Activated naive CD8-positive, alpha-beta T cell treated with anti-CD3 and anti-CD28 coated beads for 36 hours (primary cell): Measurements from ENCODE around the gene BCL10. TPM values are rescaled to one million over a fixed set of nuclear protein-coding genes. Genes with fewer than 3 reads are reported as not detected.

ENCODE experiments used
- DNase-seq: peaks from one replicate; pipeline ENCODE4 v3.0.0; 2021
- H3K27ac Mint-ChIP-seq: one replicate; pipeline ENCODE4 v1.8.0; 2022; ENCODE audit warnings: mild to moderate bottlenecking, moderate library complexity, mixed read lengths
- H3K27me3 Mint-ChIP-seq: one replicate; pipeline ENCODE4 v1.8.0; 2022; ENCODE audit warnings: mild to moderate bottlenecking, mixed read lengths
- H3K36me3 Mint-ChIP-seq: one replicate; pipeline ENCODE4 v1.8.0; 2021; ENCODE audit warnings: mild to moderate bottlenecking, mixed read lengths
- H3K4me1 Mint-ChIP-seq: one replicate; pipeline ENCODE4 v1.8.0; 2021; ENCODE audit warnings: mixed read lengths
- H3K4me3 Mint-ChIP-seq: one replicate; pipeline ENCODE4 v1.8.0; 2022; ENCODE audit warnings: mild to moderate bottlenecking, moderate library complexity, mixed read lengths
- H3K9me3 Mint-ChIP-seq: one replicate; pipeline ENCODE4 v1.8.0; 2022; ENCODE audit warnings: mixed read lengths
- total RNA-seq, 2 experiments: library from RNA; stranded (reverse); gene quantifications; one replicate each; pipeline ENCODE4 v1.2.3, GENCODE V29; 2021

The BCL10 gene
- total RNA-seq, 2 experiments from 2014 or later = 27.5 to 29.0 TPM

- no peaks in the 10 kb centered on the region for H3K9me3 Mint-ChIP-seq
- no peak for DNase-seq
- H3K36me3 Mint-ChIP-seq = no peaks in the 10 kb centered on the region
- no peak overlapping the region for H3K4me3 Mint-ChIP-seq
- H3K27ac Mint-ChIP-seq = no peak overlapping the region
- H3K27me3 Mint-ChIP-seq = no peaks in the 10 kb centered on the region
- H3K4me1 Mint-ChIP-seq = no peaks in the 10 kb centered on the region
Observed at GRCh38 chr1:85225624-85226380, 50.6 kb downstream of the BCL10 start.

- Mint-ChIP-seq H3K9me3 (no peaks in the 10 kb centered on the region), H3K27ac (no peak overlapping the region), H3K4me1 (no peaks in the 10 kb centered on the region), H3K4me3 (no peak overlapping the region), H3K36me3 (no peaks in the 10 kb centered on the region), H3K27me3 (no peaks in the 10 kb centered on the region)
- no peak for DNase-seq
Observed at GRCh38 chr1:85224734-85225623, 51.5 kb downstream of the BCL10 start.

GRCh38 chr1:85224295-85224694 lies 52.1 kb downstream of the BCL10 start:
- no peak overlapping the region for H3K27ac Mint-ChIP-seq

GRCh38 chr1:85223334-85223733 lies 53.1 kb downstream of the BCL10 start:
- Mint-ChIP-seq H3K4me1 (no peaks in the 10 kb centered on the region), H3K9me3 (no peaks in the 10 kb centered on the region), H3K36me3 (no peaks in the 10 kb centered on the region), H3K4me3 (no peak overlapping the region), H3K27me3 (no peaks in the 10 kb centered on the region), H3K27ac (no peak overlapping the region)
- no peak for DNase-seq

More at GRCh38 chr1:85224295-85224694, 52.1 kb downstream of the BCL10 start:
- Mint-ChIP-seq H3K4me3 (no peak overlapping the region), H3K36me3 (no peaks in the 10 kb centered on the region), H3K9me3 (no peaks in the 10 kb centered on the region), H3K4me1 (no peaks in the 10 kb centered on the region), H3K27me3 (no peaks in the 10 kb centered on the region)
- no peak for DNase-seq

- no peaks in the 10 kb centered on the region for H3K9me3 Mint-ChIP-seq
- no peak for DNase-seq
- H3K4me3 Mint-ChIP-seq = no peak overlapping the region
- H3K36me3 Mint-ChIP-seq = no peaks in the 10 kb centered on the region
- no peaks in the 10 kb centered on the region for H3K4me1 Mint-ChIP-seq
- H3K27ac Mint-ChIP-seq = no peak overlapping the region
- peaks cover 16% of the 10 kb centered on the region for H3K27me3 Mint-ChIP-seq
Observed at GRCh38 chr1:85220756-85221201, 55.7 kb downstream of the BCL10 start.

GRCh38 chr1:85219853-85220610 lies 56.4 kb downstream of the BCL10 start:
- DNase-seq = no peak
- H3K27me3 Mint-ChIP-seq = peaks cover 20% of the 10 kb centered on the region
- no peak overlapping the region for H3K4me3 Mint-ChIP-seq
- no peaks in the 10 kb centered on the region for H3K36me3 Mint-ChIP-seq
- no peaks in the 10 kb centered on the region for H3K9me3 Mint-ChIP-seq
- H3K4me1 Mint-ChIP-seq = no peaks in the 10 kb centered on the region
- H3K27ac Mint-ChIP-seq = no peak overlapping the region

GRCh38 chr1:85216697-85217096 lies 59.7 kb downstream of the BCL10 start:
- Mint-ChIP-seq H3K4me3 (no peak overlapping the region), H3K4me1 (no peaks in the 10 kb centered on the region), H3K27me3 (peaks cover 27% of the 10 kb centered on the region), H3K27ac (no peak overlapping the region), H3K36me3 (no peaks in the 10 kb centered on the region), H3K9me3 (no peaks in the 10 kb centered on the region)
- no peak for DNase-seq

Other genes starting within 250 kb of the BCL10 start
- gene MCOLN3, start 228.1 kb downstream of the BCL10 start, total RNA-seq = under 1 TPM; 0.21 to 0.24 TPM
- 1 to 10 TPM; 3.7 to 3.9 TPM for gene SYDE2, start 75.6 kb downstream of the BCL10 start, total RNA-seq
- 10 to 100 TPM; 29.3 to 30.0 TPM for gene C1orf52, start 17.0 kb downstream of the BCL10 start, total RNA-seq
- gene DDAH1, start 188.5 kb upstream of the BCL10 start, total RNA-seq = under 1 TPM in 1 of 2 experiments, not detected in 1; 0.16 TPM